Mucosa of rectum (tissue), 2 donors: ENCODE data around the gene INO80E.
A peak's percentile ranks its signal among the peaks of the same experiment; 100 is the strongest.
"Not testable (repeated sequence)": the region's sequence is repeated elsewhere in the genome, so short reads cannot be mapped to it uniquely, and the experiment has no call there.

ENCODE experiments used
- H3K27ac ChIP-seq, 2 donors: one replicate each; pipeline ENCODE4 v1.7.0; 2013; ENCODE audit warnings: inconsistent platforms in 2 of 2, low read depth in 2 of 2, low read length in 2 of 2
- H3K27me3 ChIP-seq, 2 donors: one replicate each; pipeline ENCODE4 v1.7.0; 2013; ENCODE audit warnings: low read length in 2 of 2; ENCODE audit not compliant: control insufficient read depth in 2 of 2, insufficient read depth in 2 of 2
- H3K36me3 ChIP-seq, 2 donors: one replicate each; pipeline ENCODE4 v1.7.0; 2013; ENCODE audit warnings: low read length in 2 of 2; ENCODE audit not compliant: control insufficient read depth in 2 of 2, insufficient read depth in 2 of 2
- H3K4me1 ChIP-seq, 2 donors: one replicate each; pipeline ENCODE4 v1.7.0; 2013; ENCODE audit warnings: low read length in 2 of 2, mild to moderate bottlenecking in 1 of 2; ENCODE audit not compliant: control insufficient read depth in 2 of 2, insufficient read depth in 2 of 2
- H3K4me3 ChIP-seq, 2 donors: one replicate each; pipeline ENCODE4 v1.7.0; 2013; ENCODE audit warnings: low read length in 2 of 2
- H3K9ac ChIP-seq, 2 donors: one replicate each; pipeline ENCODE4 v1.7.0; 2013; ENCODE audit warnings: low read length in 2 of 2, low read depth in 1 of 2, mild to moderate bottlenecking in 1 of 2
- H3K9me3 ChIP-seq, 2 donors: one replicate each; pipeline ENCODE4 v1.7.0; 2013; ENCODE audit warnings: low read length in 2 of 2; ENCODE audit not compliant: control insufficient read depth in 2 of 2
- donor health status: healthy.
- donor health status: Normal muscosa, but diverticular disease.

INO80E gene

DNA sequence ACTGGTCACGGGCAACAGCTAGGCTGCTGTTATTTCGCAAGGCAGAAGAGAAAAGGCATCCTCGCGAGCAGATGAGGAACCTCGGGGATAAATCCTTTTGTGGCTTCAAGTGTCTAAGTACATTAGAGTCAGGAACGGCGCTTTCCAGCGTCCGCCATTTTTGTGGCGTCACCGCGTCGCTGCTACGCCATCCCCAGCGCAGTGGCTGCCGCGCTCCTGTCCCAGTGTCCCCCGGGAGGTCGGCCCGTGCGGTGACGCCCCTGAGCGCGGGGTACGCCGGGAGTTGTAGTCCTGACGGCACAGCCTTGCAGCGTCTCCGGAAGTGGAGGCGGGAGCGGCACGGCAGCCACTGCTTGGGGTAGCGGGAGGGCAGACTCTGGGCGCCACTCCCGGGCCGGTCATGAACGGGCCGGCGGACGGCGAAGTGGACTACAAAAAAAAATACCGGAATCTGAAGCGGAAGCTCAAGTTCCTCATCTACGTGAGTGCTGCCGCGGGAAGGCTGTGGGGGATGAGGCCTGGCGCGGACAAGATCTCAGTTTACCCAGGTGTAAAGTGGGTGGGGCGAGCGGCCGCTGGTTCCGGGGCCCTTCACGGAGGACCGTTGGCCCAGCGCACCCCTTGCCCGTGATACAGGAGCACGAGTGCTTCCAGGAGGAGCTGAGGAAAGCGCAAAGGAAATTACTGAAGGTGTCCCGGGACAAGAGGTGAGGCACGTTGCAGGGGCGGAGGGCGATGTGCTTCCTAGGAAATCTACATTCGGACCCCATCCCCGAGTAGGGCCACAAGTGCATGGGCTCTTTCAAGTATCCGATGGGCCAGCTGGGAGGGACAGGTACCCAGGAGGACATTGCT, at the start of gene INO80E:
TSS of gene INO80E (plus strand) at position 331 of the 855 bp plus-strand sequence. CDS start at position 401, 70 bp downstream.
- peak within 1 kb of the TSS; percentile 92 to 97 for H3K4me3 ChIP-seq
- H3K36me3 ChIP-seq = peaks cover 16 to 19% of the 10 kb centered on the region in 2 donors
- H3K27me3 ChIP-seq = no peaks in the 10 kb centered on the region
- H3K9me3 ChIP-seq = no peaks in the 10 kb centered on the region
- peak within 1 kb of the TSS; percentile 88 to 96 for H3K27ac ChIP-seq
- H3K4me1 ChIP-seq = peaks cover 17 to 18% of the 10 kb centered on the region in 2 donors
- H3K9ac ChIP-seq = peak within 1 kb of the TSS; percentile 91 to 98

DNA sequence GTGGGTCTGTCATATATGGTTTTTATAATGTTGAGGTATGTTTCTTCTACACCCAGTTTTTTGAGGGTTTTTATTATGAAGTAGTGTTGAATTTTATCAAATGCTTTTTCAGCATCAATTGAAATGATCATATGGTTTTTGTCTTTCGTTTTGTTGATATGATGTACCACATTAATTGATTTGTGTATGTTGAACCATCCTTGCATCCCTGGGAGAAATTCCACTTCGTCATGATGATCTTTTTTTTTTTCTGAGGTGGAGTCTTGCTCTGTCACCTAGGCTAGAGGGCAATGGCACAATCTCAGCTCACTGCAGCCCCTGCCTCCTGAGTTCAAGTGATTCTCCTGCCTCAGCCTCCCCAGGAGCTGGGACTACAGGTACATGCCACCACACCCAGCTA, 48.1 kb upstream of the INO80E start:
- H3K4me3 ChIP-seq = no peak overlapping the region
- H3K9ac ChIP-seq = no peak overlapping the region
- no peaks in the 10 kb centered on the region for H3K36me3 ChIP-seq
- no peak overlapping the region for H3K27ac ChIP-seq
- no peaks in the 10 kb centered on the region for H3K27me3 ChIP-seq
- peaks cover 15 to 18% of the 10 kb centered on the region in 2 donors for H3K4me1 ChIP-seq
- H3K9me3 ChIP-seq = no peaks in the 10 kb centered on the region

GRCh38 chr16:29950806-29951461, 45.1 kb upstream of the INO80E start:
- H3K4me1 ChIP-seq = no peaks in the 10 kb centered on the region

DNA sequence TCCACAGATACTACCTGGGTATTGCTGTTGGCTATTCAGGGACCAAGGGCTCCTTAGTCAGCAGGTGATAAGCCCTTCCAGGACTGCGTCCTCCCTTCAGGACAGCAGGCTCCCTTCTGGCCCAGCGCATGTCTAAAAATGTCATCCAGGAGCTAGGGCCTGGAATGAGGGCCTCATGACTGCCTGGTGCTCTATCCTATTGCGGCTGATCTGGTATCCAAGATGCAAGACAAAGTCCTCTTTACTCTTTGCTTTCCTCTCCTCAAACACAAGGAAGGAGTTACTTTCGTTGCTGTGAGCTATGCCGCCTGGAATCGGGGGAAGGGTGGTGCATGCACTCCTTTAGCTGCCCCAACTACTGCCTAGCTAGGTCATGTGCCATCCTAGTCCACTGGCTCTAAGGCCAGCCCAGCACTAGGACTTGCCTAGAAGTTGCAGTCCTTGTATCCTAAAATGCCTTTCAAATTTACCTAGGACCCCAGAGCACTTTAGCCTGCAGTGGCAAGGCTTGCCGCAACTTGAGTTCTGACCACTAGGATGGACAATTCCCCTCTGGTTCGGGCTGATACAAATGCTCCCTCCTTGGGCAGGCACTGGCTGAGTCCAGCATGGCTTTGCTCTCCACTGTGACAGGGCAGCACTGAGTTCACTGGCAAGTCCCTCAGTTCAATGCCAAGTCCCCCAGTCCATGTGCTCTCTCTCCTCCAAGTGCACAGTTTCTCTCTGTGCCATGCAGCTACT, 44.2 kb upstream of the INO80E start:
- no peaks in the 10 kb centered on the region for H3K4me1 ChIP-seq
- H3K27me3 ChIP-seq = no peaks in the 10 kb centered on the region
- no peaks in the 10 kb centered on the region for H3K36me3 ChIP-seq
- H3K4me3 ChIP-seq = no peak overlapping the region
- no peaks in the 10 kb centered on the region for H3K9me3 ChIP-seq
- H3K27ac ChIP-seq = no peak overlapping the region
- no peak overlapping the region for H3K9ac ChIP-seq

More at GRCh38 chr16:29950806-29951461, 45.1 kb upstream of the INO80E start:
- no peaks in the 10 kb centered on the region for H3K9me3 ChIP-seq
- no peak overlapping the region for H3K4me3 ChIP-seq
- no peaks in the 10 kb centered on the region for H3K36me3 ChIP-seq
- H3K9ac ChIP-seq = no peak overlapping the region
- H3K27ac ChIP-seq = no peak overlapping the region
- H3K27me3 ChIP-seq = no peaks in the 10 kb centered on the region

DNA sequence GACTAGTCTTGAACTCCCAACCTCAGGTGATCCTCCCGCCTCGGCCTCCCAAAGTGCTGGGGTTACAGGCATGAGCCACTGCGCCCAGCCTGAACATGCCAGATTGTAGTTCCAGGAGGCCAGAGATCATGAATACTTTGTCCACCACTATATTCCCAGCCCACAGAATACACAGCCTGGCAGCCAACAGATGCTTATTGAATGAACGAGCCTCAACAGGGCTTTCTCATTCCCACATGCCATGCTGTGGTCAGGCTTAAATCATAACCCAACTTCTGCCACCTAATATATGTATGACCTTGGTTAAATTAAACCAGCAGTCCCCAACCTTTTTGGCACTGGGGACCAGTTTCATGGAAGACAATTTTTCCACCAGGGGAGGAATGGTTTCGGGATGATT, 37.3 kb upstream of the INO80E start:
- Histone ChIP-seq H3K9me3 (no peaks in the 10 kb centered on the region), H3K4me1 (peaks cover 17 to 18% of the 10 kb centered on the region in 2 donors), H3K27me3 (no peaks in the 10 kb centered on the region), H3K36me3 (no peaks in the 10 kb centered on the region), H3K27ac (no peak overlapping the region), H3K9ac (no peak overlapping the region), H3K4me3 (no peak overlapping the region)

DNA sequence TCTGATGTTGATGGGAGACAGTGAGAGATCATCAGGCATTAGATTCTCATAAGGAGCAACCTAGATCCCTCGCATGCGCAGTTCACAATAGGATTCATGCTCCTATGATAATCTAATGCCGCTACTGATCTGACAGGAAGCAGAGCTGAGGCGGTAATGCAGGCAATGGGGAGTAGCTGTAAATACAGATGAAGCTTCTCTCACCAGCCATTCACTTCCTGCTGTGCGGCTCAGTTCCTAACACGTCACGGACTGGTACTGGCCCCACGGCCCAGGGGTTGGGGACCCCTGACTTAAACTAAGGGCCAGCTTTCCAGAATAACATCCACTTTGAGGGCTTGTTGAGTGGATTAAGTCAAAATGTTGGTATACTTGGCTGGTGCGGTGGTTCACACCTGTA, 36.7 kb upstream of the INO80E start:
- no peaks in the 10 kb centered on the region for H3K36me3 ChIP-seq
- H3K4me1 ChIP-seq = peaks cover 17 to 18% of the 10 kb centered on the region in 2 donors
- H3K9me3 ChIP-seq = no peaks in the 10 kb centered on the region
- no peaks in the 10 kb centered on the region for H3K27me3 ChIP-seq
- H3K27ac ChIP-seq = no peak overlapping the region
- H3K9ac ChIP-seq = no peak overlapping the region
- H3K4me3 ChIP-seq = no peak overlapping the region

DNA sequence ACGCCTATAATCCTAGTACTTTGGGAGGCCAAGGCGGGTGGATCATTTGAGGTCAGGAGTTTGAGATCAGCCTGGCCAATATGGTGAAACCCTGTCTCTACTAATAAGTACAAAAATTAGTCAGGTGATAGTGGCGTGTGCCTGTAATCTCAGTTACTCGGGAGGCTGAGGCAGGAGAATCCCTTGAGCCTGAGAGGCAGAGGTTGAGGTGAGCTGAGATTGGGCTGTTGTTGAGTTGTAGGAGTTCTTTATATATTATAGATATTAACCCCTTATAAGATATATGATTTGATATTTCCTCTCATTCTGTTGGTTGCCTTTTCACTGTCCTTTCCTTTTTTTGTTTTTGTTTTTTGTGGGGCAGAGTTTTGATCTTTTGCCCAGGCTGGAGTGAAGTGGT, 36.2 kb upstream of the INO80E start:
- peaks cover 17 to 18% of the 10 kb centered on the region in 2 donors for H3K4me1 ChIP-seq
- H3K27me3 ChIP-seq, H3K9me3 ChIP-seq, H3K9ac ChIP-seq, H3K4me3 ChIP-seq, H3K36me3 ChIP-seq, H3K27ac ChIP-seq: not testable (repeated sequence)

- Histone ChIP-seq H3K27me3 (no peaks in the 10 kb centered on the region), H3K9ac (peak overlapping the region; percentile 90), H3K4me3 (peak overlapping the region; percentile 81 to 90), H3K4me1 (peaks cover 18 to 19% of the 10 kb centered on the region in 2 donors), H3K9me3 (no peaks in the 10 kb centered on the region), H3K36me3 (no peaks in the 10 kb centered on the region), H3K27ac (peak overlapping the region; percentile 91 to 94)
These were observed 34.9 kb upstream of the INO80E start for GRCh38 chr16:29961127-29961478.

DNA sequence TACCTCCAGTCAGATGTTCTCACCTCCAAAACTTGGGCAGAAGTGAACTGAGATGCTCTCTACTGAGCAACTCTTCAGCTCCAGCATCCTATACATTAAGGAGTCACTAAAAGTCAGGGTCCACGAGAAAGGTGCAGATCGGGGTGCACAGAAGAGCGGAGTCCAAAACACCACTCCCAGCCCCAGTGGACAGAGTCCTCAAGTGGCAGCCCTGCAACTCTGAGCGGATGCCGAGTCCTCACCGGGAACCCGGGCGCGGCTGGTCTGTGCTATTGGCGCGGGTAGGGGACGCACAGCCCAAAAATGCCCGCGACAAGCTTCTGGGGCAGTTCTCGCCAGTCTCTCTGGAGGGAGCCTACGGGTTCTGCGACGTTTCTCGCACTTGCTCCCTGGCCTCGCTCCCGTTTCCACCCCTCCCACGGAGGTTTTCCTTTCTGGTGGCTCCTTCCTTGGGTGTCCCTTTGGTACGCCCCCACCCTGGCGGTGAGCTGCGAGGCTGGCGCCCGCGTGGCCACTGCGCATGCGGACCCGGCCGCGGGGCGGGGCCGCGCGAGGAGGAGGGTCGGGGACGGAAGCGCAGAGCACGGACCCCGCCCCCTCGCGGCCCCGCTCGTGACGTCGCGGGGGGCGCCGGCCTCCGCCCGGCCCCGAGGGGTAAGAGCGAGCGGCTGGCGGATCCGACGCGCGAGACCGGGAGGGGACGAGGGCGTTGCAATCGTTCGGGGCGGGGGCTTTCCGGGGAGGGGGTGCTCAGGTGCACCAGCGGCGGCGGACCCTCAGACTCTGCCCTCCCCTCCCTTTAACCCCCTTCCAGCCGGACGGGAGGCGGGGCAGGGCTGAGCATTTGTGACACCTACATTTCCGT, 34.3 kb upstream of the INO80E start, which contains the start of gene TMEM219:
TSS of gene TMEM219 (plus strand) at position 601 of the 865 bp plus-strand sequence. CDS start 1,065 bp downstream, outside the sequence.
- Histone ChIP-seq H3K9me3 (no peaks in the 10 kb centered on the region), H3K36me3 (no peaks in the 10 kb centered on the region), H3K27me3 (no peaks in the 10 kb centered on the region), H3K27ac (peak within 1 kb of the TSS; percentile 91 to 94), H3K4me3 (peak within 1 kb of the TSS; percentile 81 to 90), H3K4me1 (peaks cover 18 to 20% of the 10 kb centered on the region in 2 donors), H3K9ac (peak within 1 kb of the TSS; percentile 90)
